Stimulated activated CD4-positive, alpha-beta T cell treated with anti-CD3 and anti-CD28 coated beads, Interleukin-1b, Interleukin-23, amount 100 ng/mL, for 48 hours (primary cell): ENCODE results near the gene FOXA3.

ENCODE experiments used
- DNase-seq: peaks from one replicate; pipeline ENCODE4 v3.0.0-alpha.2; 2020

Gene FOXA3

DNA sequence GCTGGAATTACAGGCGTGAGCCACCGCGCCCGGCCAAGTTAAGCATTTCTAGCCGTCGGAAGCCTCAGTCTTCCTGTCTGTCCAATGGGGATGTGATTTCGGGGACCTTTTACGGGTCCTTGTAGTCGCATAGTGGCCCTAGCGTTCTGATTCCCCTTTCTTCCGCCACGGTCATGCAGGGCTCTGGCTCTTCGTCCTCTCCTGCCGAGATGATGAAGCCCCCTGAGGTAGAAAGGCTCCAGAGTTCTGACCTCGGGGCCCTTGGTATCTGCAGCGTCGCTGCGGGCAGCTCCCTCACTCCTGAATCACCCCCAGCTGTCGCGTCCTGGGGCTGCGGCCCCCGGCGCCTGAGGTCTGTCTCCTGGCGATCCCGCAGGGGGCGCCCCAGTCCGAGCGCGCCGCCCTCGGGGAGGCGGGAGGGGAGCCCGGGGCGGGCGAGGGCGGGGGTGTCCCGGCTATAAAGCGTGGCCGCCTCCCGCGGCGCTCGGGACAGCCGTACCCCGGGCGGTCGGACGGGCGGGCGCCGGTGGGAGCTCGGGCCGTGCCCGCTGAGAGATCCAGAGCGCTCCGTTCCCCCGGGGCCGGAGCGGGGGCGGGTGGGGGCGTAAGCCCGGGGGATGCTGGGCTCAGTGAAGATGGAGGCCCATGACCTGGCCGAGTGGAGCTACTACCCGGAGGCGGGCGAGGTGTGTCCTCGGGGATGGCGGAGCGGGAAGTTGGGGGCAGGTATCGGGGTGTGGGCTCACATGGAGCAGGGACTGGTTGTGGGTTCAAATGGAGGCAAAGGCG lies at the start of gene FOXA3:
TSS of gene FOXA3 (plus strand) at position 487 of the 789 bp plus-strand sequence. CDS start at position 618, 131 bp downstream.
- DNase-seq, result peak; percentile 61

GRCh38 chr19:45814851-45815480 lies 49.2 kb upstream of the FOXA3 start, which contains the start of gene RSPH6A:
Gene RSPH6A, minus strand, starts transcription at chr19:45815308. Its CDS starts 132 bp downstream, at chr19:45815176.
- no peak for DNase-seq

GRCh38 chr19:45815481-45816216 lies 48.5 kb upstream of the FOXA3 start:
- no peak for DNase-seq

- DNase-seq, result no peak
Observed at GRCh38 chr19:45816236-45817009, 47.7 kb upstream of the FOXA3 start.

DNA sequence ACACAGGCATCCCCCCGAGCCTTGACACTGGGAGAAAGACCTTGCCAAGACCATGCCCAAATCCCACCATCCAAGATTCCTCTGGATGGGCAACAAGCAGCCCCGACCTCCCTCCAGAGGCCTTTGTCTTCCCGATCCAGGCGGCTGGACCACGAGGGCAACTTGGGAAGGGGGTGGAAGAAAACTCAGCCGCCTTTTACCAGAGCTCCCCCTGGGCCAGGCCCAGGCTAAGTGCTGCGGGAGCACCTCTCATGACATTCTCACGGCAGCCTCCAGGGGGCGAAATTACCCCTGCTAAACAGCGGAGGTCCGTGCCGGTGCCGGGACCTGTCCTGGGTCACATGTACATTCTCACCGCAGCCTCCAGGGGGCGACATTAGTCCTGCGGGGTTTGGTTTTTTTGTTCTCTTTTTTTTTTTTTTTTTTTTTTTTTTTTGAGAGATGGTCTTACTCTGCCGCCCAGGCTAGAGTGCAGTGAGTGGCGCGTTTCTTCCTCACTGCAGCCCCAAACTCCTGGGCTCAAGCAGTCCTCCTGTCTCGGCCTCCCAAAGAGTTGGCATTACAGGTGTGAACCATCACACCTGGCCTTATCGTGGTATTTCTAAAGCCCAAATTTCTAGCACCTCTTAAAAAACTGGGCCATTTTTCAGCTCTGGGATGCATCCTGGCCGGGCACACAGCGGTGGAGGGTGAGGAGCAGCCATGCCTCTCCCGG lies 47.0 kb upstream of the FOXA3 start:
- DNase-seq, result peak; percentile 96

- DNase-seq, result no peak
Observed at GRCh38 chr19:45817725-45818301, 46.3 kb upstream of the FOXA3 start.

DNA sequence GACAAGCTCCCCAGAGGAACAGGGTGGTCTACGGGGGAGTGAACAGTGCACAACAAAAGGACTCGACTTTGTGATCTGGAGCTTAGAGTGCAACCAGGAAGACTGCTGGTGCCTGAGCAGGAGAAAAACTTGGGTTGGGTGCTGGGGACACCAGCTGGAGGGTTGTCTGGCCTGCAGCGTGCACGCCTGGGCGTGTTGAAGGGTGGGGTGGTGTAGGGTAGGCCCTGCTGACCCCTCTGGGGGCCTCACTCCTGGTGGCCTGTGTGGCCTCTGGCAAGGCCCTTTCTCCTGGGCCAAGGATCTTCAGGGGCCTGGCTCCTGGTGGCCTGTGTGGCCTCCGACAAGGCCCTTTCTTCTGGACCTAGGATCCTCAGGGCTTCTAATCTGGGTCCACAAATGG lies 44.4 kb upstream of the FOXA3 start:
- no peak for DNase-seq

- no peak for DNase-seq
Observed at GRCh38 chr19:45820413-45821102, 43.6 kb upstream of the FOXA3 start.

DNA sequence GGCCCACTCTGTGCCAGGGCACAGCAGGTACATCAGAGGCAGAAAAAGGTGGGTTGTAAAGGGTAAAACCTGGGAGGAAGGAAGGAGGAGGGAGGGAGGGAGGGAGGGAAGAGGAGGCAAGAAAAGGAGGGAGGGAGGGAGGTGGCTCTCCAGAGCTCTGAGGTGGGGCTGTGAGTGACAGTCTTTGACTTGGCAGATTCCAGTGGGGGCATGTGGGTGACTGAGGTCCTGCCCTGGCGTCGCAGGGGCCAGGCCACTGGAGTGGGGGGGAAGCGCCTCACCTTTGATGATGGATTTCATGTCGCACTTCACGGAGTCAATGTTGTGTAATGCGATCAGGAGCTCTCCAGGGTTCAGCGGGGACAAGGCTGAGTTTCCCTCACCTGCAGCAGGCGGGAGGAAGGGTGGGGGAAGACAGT lies 43.0 kb upstream of the FOXA3 start:
- no peak for DNase-seq

GRCh38 chr19:45821570-45821969 lies 42.6 kb upstream of the FOXA3 start:
- DNase-seq, result no peak

DNA sequence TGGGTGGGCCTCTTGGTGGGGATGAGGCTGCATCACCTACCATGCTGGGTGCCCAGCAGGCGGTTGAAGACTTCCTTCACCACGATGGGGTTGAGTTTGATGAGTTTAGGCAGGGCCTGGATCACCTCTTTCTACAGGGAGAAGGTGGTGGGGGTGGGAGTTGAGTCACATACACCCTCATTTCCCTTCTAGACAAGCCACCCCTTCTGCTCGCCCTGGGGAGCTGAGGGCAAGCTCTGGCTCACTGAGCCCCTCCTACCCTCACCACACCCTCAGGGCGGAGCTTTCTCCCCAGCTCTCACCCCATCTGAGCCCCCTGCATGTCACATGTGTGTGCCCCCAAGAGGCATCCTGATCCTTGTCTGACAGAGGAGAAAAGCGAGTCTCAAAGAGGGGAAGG lies 41.4 kb upstream of the FOXA3 start:
- DNase-seq, result no peak

DNA sequence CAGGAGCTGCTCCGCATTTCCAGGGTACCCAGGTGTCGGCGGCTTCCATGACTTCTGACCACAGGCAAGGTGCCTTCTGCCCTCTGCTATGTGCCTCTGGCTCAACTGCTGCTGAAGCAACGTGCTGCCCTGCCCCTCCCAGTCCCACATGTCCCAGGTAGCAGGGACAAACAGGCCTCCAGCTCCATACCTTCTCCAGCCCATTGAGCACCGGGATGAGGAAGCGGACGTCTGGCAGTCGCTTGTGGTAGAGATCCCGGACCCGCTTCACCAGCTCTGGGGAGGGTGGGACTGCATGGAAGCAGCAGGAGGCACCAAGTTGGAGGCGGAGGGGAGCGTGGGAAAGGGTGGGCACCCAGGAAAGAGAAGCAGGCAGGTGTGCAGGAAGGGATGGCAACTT lies 40.9 kb upstream of the FOXA3 start:
- DNase-seq, result no peak

GRCh38 chr19:45824041-45824471 lies 40.1 kb upstream of the FOXA3 start:
- DNase-seq, result no peak

DNA sequence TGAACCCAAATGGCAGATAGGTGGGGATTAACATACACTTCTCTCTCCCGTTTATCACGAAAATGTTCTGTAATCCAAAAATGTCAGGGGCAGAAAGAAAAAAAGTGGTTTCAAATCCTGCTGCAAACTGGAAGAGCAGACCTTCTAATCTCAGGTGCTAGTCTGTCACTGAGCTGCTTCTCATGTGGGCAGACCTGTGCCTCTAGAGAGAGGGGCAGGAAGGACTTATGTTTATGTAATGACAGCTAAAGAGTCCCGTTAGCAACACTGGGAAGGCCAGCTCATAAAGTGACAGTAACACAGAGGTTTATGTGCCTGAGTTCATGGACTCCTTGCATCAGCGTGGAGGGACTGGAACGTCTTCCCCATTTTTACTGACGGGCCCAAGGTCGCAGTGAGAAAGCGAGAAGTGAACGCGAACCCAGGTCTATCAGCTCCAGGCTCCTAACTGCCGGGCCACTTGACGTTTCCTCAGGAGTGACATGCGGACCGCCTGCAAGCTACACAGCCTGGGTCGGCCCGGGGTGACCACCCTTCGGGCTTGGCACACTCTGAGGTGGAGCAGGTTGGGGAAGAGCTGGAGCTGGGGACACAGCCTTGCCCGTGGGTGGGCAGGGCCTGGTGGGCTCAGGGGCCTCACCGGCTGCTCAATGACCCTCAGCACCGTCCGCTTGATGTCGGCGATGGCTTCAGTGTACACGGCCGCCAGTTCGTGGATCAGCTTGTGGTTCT lies 39.4 kb upstream of the FOXA3 start:
- DNase-seq, result no peak

DNA sequence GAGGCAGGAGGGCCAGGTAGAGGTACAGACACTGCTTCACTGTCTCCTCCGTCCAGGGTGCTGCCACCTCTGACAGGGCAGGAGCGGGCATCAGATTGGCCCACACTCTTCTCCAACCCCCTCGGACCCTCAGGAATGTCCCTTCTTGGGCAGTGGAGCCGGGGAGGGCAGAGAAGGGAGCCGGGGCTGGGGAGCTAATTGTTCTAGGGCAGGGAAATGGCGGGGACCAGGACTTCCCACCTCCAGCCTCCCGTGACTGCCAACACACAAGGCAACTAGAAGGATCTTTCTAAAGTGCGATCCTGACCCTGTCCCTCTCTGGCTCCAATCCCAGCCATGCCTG lies 38.9 kb upstream of the FOXA3 start:
- no peak for DNase-seq

- DNase-seq, result no peak
Observed at GRCh38 chr19:45825917-45826893, 37.9 kb upstream of the FOXA3 start.

- no peak for DNase-seq
Observed at GRCh38 chr19:45826934-45827333, 37.2 kb upstream of the FOXA3 start.

GRCh38 chr19:45827459-45828093 lies 36.5 kb upstream of the FOXA3 start:
- no peak for DNase-seq

DNA sequence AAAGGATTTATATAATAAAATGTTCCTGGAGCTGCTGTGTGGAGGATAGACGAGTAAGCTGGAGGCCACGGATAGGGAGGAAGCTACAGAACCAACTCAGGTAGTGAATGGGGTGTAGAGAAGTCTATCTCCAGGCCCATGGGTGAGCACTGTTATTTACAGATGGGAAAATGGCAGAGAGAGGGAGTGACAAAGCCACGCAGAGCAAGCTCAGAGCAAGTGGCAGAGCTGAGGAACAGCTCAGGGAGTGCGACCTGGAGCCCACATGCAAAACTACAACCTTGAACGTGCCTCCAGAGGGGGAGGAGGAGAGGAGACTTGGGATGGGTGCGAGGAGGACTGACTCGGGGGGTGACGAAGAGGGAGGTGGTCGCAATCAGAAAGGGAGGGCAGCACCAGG lies 35.6 kb upstream of the FOXA3 start:
- DNase-seq, result no peak
